IPS-11a (cell line): ENCODE data around the gene PSG6.
"Not testable (repeated sequence)": the region's sequence is repeated elsewhere in the genome, so short reads cannot be mapped to it uniquely, and the experiment has no call there.

Experiments
- H3K4me3 ChIP-seq: one replicate; pipeline ENCODE4 v1.5.1; 2013; ENCODE audit warnings: low read depth, low read length, control low read depth

PSG6 gene

GRCh38 chr19:42911731-42912130 lies 6.0 kb downstream of the PSG6 start:
- H3K4me3 ChIP-seq = not testable (repeated sequence)

- not testable (repeated sequence) for H3K4me3 ChIP-seq
Measured at GRCh38 chr19:42906162-42906561, 11.5 kb downstream of the PSG6 start.

- not testable (repeated sequence) for H3K4me3 ChIP-seq
Measured at GRCh38 chr19:42900561-42900960, 17.1 kb downstream of the PSG6 start.

GRCh38 chr19:42899674-42900073 lies 18.0 kb downstream of the PSG6 start:
- H3K4me3 ChIP-seq = not testable (repeated sequence)

GRCh38 chr19:42899110-42899509 lies 18.6 kb downstream of the PSG6 start:
- H3K4me3 ChIP-seq = not testable (repeated sequence)

- H3K4me3 ChIP-seq = not testable (repeated sequence)
Measured at GRCh38 chr19:42898656-42899055, 19.0 kb downstream of the PSG6 start.

- H3K4me3 ChIP-seq = not testable (repeated sequence)
Measured at GRCh38 chr19:42897729-42898128, 20.0 kb downstream of the PSG6 start.

GRCh38 chr19:42890446-42890845 lies 27.2 kb downstream of the PSG6 start:
- H3K4me3 ChIP-seq = not testable (repeated sequence)

GRCh38 chr19:42887876-42888445 lies 29.7 kb downstream of the PSG6 start:
- H3K4me3 ChIP-seq = not testable (repeated sequence)

- H3K4me3 ChIP-seq = not testable (repeated sequence)
Measured at GRCh38 chr19:42882730-42883129, 35.0 kb downstream of the PSG6 start.

GRCh38 chr19:42882010-42882409 lies 35.7 kb downstream of the PSG6 start:
- not testable (repeated sequence) for H3K4me3 ChIP-seq

GRCh38 chr19:42881279-42881678 lies 36.4 kb downstream of the PSG6 start:
- not testable (repeated sequence) for H3K4me3 ChIP-seq

- H3K4me3 ChIP-seq = not testable (repeated sequence)
Measured at GRCh38 chr19:42880621-42881020, 37.1 kb downstream of the PSG6 start.

- H3K4me3 ChIP-seq = no peak within 1 kb of the TSS
Measured at GRCh38 chr19:42879613-42880012, 38.1 kb downstream of the PSG6 start, which contains the start of gene PSG1. Gene PSG1 (minus strand): TSS chr19:42879713. CDS start chr19:42879581, 132 bp downstream.

- not testable (repeated sequence) for H3K4me3 ChIP-seq
Measured at GRCh38 chr19:42876596-42876995, 41.1 kb downstream of the PSG6 start.

- not testable (repeated sequence) for H3K4me3 ChIP-seq
Measured at GRCh38 chr19:42875881-42876280, 41.8 kb downstream of the PSG6 start.

- not testable (repeated sequence) for H3K4me3 ChIP-seq
Measured at GRCh38 chr19:42874901-42875813, 42.5 kb downstream of the PSG6 start.

- H3K4me3 ChIP-seq = not testable (repeated sequence)
Measured at GRCh38 chr19:42874136-42874535, 43.6 kb downstream of the PSG6 start.

- no peak overlapping the region for H3K4me3 ChIP-seq
Measured at GRCh38 chr19:42872608-42873007, 45.1 kb downstream of the PSG6 start.

- H3K4me3 ChIP-seq = no peak overlapping the region
Measured at GRCh38 chr19:42857544-42857867, 60.2 kb downstream of the PSG6 start.

- H3K4me3 ChIP-seq = not testable (repeated sequence)
Measured at GRCh38 chr19:42856866-42857543, 60.7 kb downstream of the PSG6 start.

GRCh38 chr19:42854745-42855144 lies 62.9 kb downstream of the PSG6 start:
- not testable (repeated sequence) for H3K4me3 ChIP-seq
